Skeletal muscle cell (primary cell): ENCODE data around the gene PPFIBP2.

ENCODE experiments used
- DNase-seq: peaks from one replicate; pipeline ENCODE4 v3.0.0-alpha.2; 2010; ENCODE audit warnings: low read depth
- H3K4me3 ChIP-seq: 2 replicates; pipeline ENCODE4 v1.5.1; 2011; ENCODE audit warnings: low read depth, mild to moderate bottlenecking, control low read depth, low read length, moderate library complexity

The PPFIBP2 gene

GRCh38 chr11:7590529-7590928 is 76.7 kb downstream of the PPFIBP2 start:
- no peak for DNase-seq
- no peak overlapping the region for H3K4me3 ChIP-seq

GRCh38 chr11:7591107-7591894 is 77.5 kb downstream of the PPFIBP2 start:
- H3K4me3 ChIP-seq = no peak overlapping the region
- DNase-seq = no peak

- H3K4me3 ChIP-seq = no peak overlapping the region
- DNase-seq = no peak
Measured at GRCh38 chr11:7591987-7592386, 78.2 kb downstream of the PPFIBP2 start.

GRCh38 chr11:7592711-7593110 is 78.9 kb downstream of the PPFIBP2 start:
- no peak overlapping the region for H3K4me3 ChIP-seq
- no peak for DNase-seq

GRCh38 chr11:7593481-7593880 is 79.7 kb downstream of the PPFIBP2 start:
- no peak overlapping the region for H3K4me3 ChIP-seq
- no peak for DNase-seq

- H3K4me3 ChIP-seq = no peak overlapping the region
- DNase-seq = no peak
Measured at GRCh38 chr11:7595016-7595866, 81.4 kb downstream of the PPFIBP2 start.

- DNase-seq = no peak
- no peak overlapping the region for H3K4me3 ChIP-seq
Measured at GRCh38 chr11:7595951-7596350, 82.2 kb downstream of the PPFIBP2 start.

GRCh38 chr11:7596975-7597391 is 83.2 kb downstream of the PPFIBP2 start:
- DNase-seq = no peak
- H3K4me3 ChIP-seq = no peak overlapping the region

GRCh38 chr11:7597620-7598019 is 83.8 kb downstream of the PPFIBP2 start:
- no peak for DNase-seq
- H3K4me3 ChIP-seq = no peak overlapping the region

- H3K4me3 ChIP-seq = no peak overlapping the region
- DNase-seq = no peak
Measured at GRCh38 chr11:7599209-7599608, 85.4 kb downstream of the PPFIBP2 start.

- peak; percentile 14 for DNase-seq
- no peak overlapping the region for H3K4me3 ChIP-seq
Measured at GRCh38 chr11:7600205-7600775, 86.5 kb downstream of the PPFIBP2 start.

GRCh38 chr11:7603031-7603781 is 89.4 kb downstream of the PPFIBP2 start:
- no peak for DNase-seq

GRCh38 chr11:7604331-7604955 is 90.6 kb downstream of the PPFIBP2 start:
- no peak overlapping the region for H3K4me3 ChIP-seq

More at GRCh38 chr11:7603031-7603781, 89.4 kb downstream of the PPFIBP2 start:
- H3K4me3 ChIP-seq = no peak overlapping the region

GRCh38 chr11:7605186-7605943 is 91.6 kb downstream of the PPFIBP2 start:
- no peak overlapping the region for H3K4me3 ChIP-seq
- no peak for DNase-seq

More at GRCh38 chr11:7604331-7604955, 90.6 kb downstream of the PPFIBP2 start:
- DNase-seq = no peak

GRCh38 chr11:7606496-7606895 is 92.7 kb downstream of the PPFIBP2 start:
- DNase-seq = no peak
- no peak overlapping the region for H3K4me3 ChIP-seq

- H3K4me3 ChIP-seq = no peak overlapping the region
- DNase-seq = no peak
Measured at GRCh38 chr11:7609015-7609414, 95.2 kb downstream of the PPFIBP2 start.

- H3K4me3 ChIP-seq = no peak overlapping the region
- DNase-seq = no peak
Measured at GRCh38 chr11:7609521-7609920, 95.7 kb downstream of the PPFIBP2 start.

GRCh38 chr11:7610393-7610792 is 96.6 kb downstream of the PPFIBP2 start:
- H3K4me3 ChIP-seq = no peak overlapping the region
- no peak for DNase-seq
